Osteocyte (in vitro differentiated cells): Measurements from ENCODE around the gene PABPC1L. TPM values are rescaled to one million over a fixed set of nuclear protein-coding genes. Genes with fewer than 3 reads are reported as not detected.
A peak's percentile ranks its signal among the peaks of the same experiment; 100 is the strongest.

Source experiments
- DNase-seq: peaks from one replicate; pipeline ENCODE4 v3.0.0; 2021; ENCODE audit warnings: mixed read lengths; ENCODE audit not compliant: unreplicated experiment; ENCODE audit errors: extremely low spot score
- H3K27ac Mint-ChIP-seq: one replicate; pipeline ENCODE4 v1.8.0; 2021; ENCODE audit warnings: mild to moderate bottlenecking, mixed read lengths; ENCODE audit not compliant: unreplicated experiment
- H3K27me3 Mint-ChIP-seq: one replicate; pipeline ENCODE4 v1.8.0; 2021; ENCODE audit warnings: mixed read lengths; ENCODE audit not compliant: unreplicated experiment
- H3K36me3 Mint-ChIP-seq: one replicate; pipeline ENCODE4 v1.8.0; 2021; ENCODE audit warnings: mixed read lengths; ENCODE audit not compliant: unreplicated experiment
- H3K4me1 Mint-ChIP-seq: one replicate; pipeline ENCODE4 v1.8.0; 2021; ENCODE audit warnings: mixed read lengths; ENCODE audit not compliant: unreplicated experiment
- H3K4me3 Mint-ChIP-seq: one replicate; pipeline ENCODE4 v1.8.0; 2021; ENCODE audit warnings: mild to moderate bottlenecking, moderate library complexity, mixed read lengths; ENCODE audit not compliant: unreplicated experiment
- H3K9me3 Mint-ChIP-seq: one replicate; pipeline ENCODE4 v1.8.0; 2021; ENCODE audit warnings: mixed read lengths; ENCODE audit not compliant: unreplicated experiment
- CTCF ChIP-seq: fragments of 200-600 bp; sonication (generic); IDR thresholded peaks from 2 replicates; pipeline ENCODE4 v1.5.0; 2021; ENCODE audit warnings: antibody characterized with exemption, mild to moderate bottlenecking, moderate library complexity
- total RNA-seq: library from RNA; stranded (reverse); gene quantifications from 2 replicates; pipeline ENCODE4 v1.2.1, GENCODE V29; 2021

The PABPC1L gene
- total RNA-seq, 1 donor from 2014 or later = 65.3 TPM

- peak; percentile 99 for DNase-seq
- no peaks in the 10 kb centered on the region for H3K9me3 Mint-ChIP-seq
- TF ChIP-seq CTCF = no peak
- H3K27ac Mint-ChIP-seq = peak within 1 kb of the TSS; percentile 92
- peaks cover 44% of the 10 kb centered on the region for H3K4me1 Mint-ChIP-seq
- H3K36me3 Mint-ChIP-seq = no peaks in the 10 kb centered on the region
- H3K4me3 Mint-ChIP-seq = peak within 1 kb of the TSS; percentile 91
- no peaks in the 10 kb centered on the region for H3K27me3 Mint-ChIP-seq
Measured at GRCh38 chr20:44885392-44886265, 24.2 kb upstream of the PABPC1L start, which contains the start of gene YWHAB. TSS of gene YWHAB (plus strand) at chr20:44885705. CDS start at chr20:44901534, 15,829 bp downstream.

- no peak for TF ChIP-seq CTCF
- H3K9me3 Mint-ChIP-seq = no peaks in the 10 kb centered on the region
- peaks cover 44% of the 10 kb centered on the region for H3K4me1 Mint-ChIP-seq
- peak overlapping the region; percentile 92 for H3K27ac Mint-ChIP-seq
- H3K27me3 Mint-ChIP-seq = no peaks in the 10 kb centered on the region
- DNase-seq = no peak
- H3K36me3 Mint-ChIP-seq = no peaks in the 10 kb centered on the region
- H3K4me3 Mint-ChIP-seq = peak overlapping the region; percentile 91
Measured at GRCh38 chr20:44886266-44886651, 23.6 kb upstream of the PABPC1L start.

- no peaks in the 10 kb centered on the region for H3K27me3 Mint-ChIP-seq
- peak overlapping the region; percentile 91 for H3K4me3 Mint-ChIP-seq
- TF ChIP-seq CTCF = no peak
- H3K36me3 Mint-ChIP-seq = no peaks in the 10 kb centered on the region
- no peak for DNase-seq
- H3K9me3 Mint-ChIP-seq = no peaks in the 10 kb centered on the region
- H3K27ac Mint-ChIP-seq = peak overlapping the region; percentile 92
- peaks cover 44% of the 10 kb centered on the region for H3K4me1 Mint-ChIP-seq
Measured at GRCh38 chr20:44886828-44887227, 23.0 kb upstream of the PABPC1L start.

GRCh38 chr20:44887466-44887865 is 22.4 kb upstream of the PABPC1L start:
- no peak for TF ChIP-seq CTCF
- no peak for DNase-seq
- Mint-ChIP-seq H3K36me3 (peaks cover 4% of the 10 kb centered on the region), H3K4me1 (peaks cover 48% of the 10 kb centered on the region), H3K27ac (no peak overlapping the region), H3K9me3 (no peaks in the 10 kb centered on the region), H3K27me3 (no peaks in the 10 kb centered on the region), H3K4me3 (peak overlapping the region; percentile 91)
